Activated B cell treated with CpG ODN at 0.5 μM for 24 hours (primary cell): ENCODE measurements around the gene ZCCHC13. TPM values are rescaled to one million over a fixed set of nuclear protein-coding genes. Genes with fewer than 3 reads are reported as not detected.
"Not testable (repeated sequence)": the region's sequence is repeated elsewhere in the genome, so short reads cannot be mapped to it uniquely, and the experiment has no call there.

Experiments
- ATAC-seq: fragments of 200-7000 bp; cut with Tn5 transposase; one replicate; pipeline ENCODE4 v1.10.0; 2021; ENCODE audit warnings: low read depth, mild to moderate bottlenecking, moderate library complexity
- CTCF ChIA-PET: fragments of 350-600 bp; sonication (Branson Sonifier 250); formaldehyde crosslinking; loops from one replicate; lab custom pipeline; 2021; ENCODE audit warnings: antibody characterized with exemption; lab: Charles Lee
- POLR2A ChIA-PET: fragments of 350-600 bp; sonication (Branson Sonifier 250); formaldehyde crosslinking; loops from one replicate; lab custom pipeline; 2021; ENCODE audit warnings: antibody characterized with exemption; lab: Charles Lee
- DNase-seq: peaks from one replicate; pipeline ENCODE4 v3.0.0; 2022
- H3K27ac Mint-ChIP-seq: one replicate; pipeline ENCODE4 v1.8.0; 2020; ENCODE audit warnings: mixed read lengths
- H3K27me3 Mint-ChIP-seq: one replicate; pipeline ENCODE4 v1.8.0; 2021; ENCODE audit warnings: mixed read lengths
- H3K36me3 Mint-ChIP-seq: one replicate; pipeline ENCODE4 v1.8.0; 2021; ENCODE audit warnings: low read depth, mixed read lengths
- H3K4me1 Mint-ChIP-seq: one replicate; pipeline ENCODE4 v1.8.0; 2021; ENCODE audit warnings: mixed read lengths
- H3K4me3 Mint-ChIP-seq: one replicate; pipeline ENCODE4 v1.8.0; 2020; ENCODE audit warnings: mild to moderate bottlenecking, mixed read lengths
- H3K9me3 Mint-ChIP-seq: one replicate; pipeline ENCODE4 v1.8.0; 2020; ENCODE audit warnings: mixed read lengths
- CTCF ChIP-seq: fragments of 200-600 bp; IDR thresholded peaks from one replicate; pipeline ENCODE4 v1.8.0; 2022; ENCODE audit warnings: antibody characterized with exemption, mild to moderate bottlenecking
- intact Hi-C: fragments of 100-400 bp; cut with micrococcal nuclease; formaldehyde crosslinking; loops from one replicate; pipeline ENCODE4 v1.15.1; 2024
- total RNA-seq: library from RNA; stranded (reverse); gene quantifications from 2 replicates; pipeline ENCODE4 v1.2.3, GENCODE V29; 2022

ZCCHC13 gene
- not detected in 2 replicates for total RNA-seq

GRCh38 chrX:74304016-74304415 is at the start of gene ZCCHC13:
ZCCHC13 (plus strand) TSS chrX:74304180; CDS start chrX:74304267, 87 bp downstream.
- POLR2A ChIA-PET = no interaction called here
- CTCF ChIA-PET = no interaction called here
- H3K4me1 Mint-ChIP-seq = no peaks in the 10 kb centered on the region

DNA sequence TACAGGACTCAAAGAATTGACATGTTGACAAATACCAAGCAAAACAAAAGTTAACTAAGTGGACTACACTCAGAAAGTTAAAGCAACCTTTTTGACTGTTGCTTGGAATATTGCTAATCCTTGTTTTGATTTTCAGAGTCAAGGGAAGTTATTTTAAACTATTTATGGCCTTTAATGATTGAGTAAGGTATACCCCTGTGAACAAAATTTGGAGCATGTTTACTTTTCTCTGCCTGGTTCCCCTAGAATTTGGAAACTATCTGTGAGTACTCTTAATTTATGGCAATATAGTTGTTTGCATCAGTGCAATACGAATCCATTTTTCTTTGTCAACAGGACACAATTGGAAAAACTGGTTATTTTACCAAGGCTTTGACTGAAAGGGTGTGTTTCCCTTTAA is 45.9 kb upstream of the ZCCHC13 start:
- H3K4me1 Mint-ChIP-seq, H3K4me3 Mint-ChIP-seq, ATAC-seq, DNase-seq, CTCF ChIA-PET, H3K27ac Mint-ChIP-seq, H3K27me3 Mint-ChIP-seq, POLR2A ChIA-PET, intact Hi-C loops, H3K9me3 Mint-ChIP-seq: not testable (repeated sequence)
- peaks cover 56% of the 10 kb centered on the region for H3K36me3 Mint-ChIP-seq

More at GRCh38 chrX:74304016-74304415, at the start of gene ZCCHC13:
- DNase-seq (no peak), ATAC-seq (no peak)
- H3K36me3 Mint-ChIP-seq = no peaks in the 10 kb centered on the region
- TF ChIP-seq CTCF = no peak
- H3K4me3 Mint-ChIP-seq = no peak within 1 kb of the TSS
- no peaks in the 10 kb centered on the region for H3K9me3 Mint-ChIP-seq
- no peak within 1 kb of the TSS for H3K27ac Mint-ChIP-seq
- intact Hi-C loops = no loop called here
- peaks cover 2% of the 10 kb centered on the region for H3K27me3 Mint-ChIP-seq

GRCh38 chrX:74259885-74260491 is 44.0 kb upstream of the ZCCHC13 start:
- Mint-ChIP-seq H3K36me3 (peaks cover 50% of the 10 kb centered on the region), H3K4me3 (no peak overlapping the region), H3K4me1 (no peaks in the 10 kb centered on the region), H3K27ac (no peak overlapping the region), H3K27me3 (no peaks in the 10 kb centered on the region), H3K9me3 (no peaks in the 10 kb centered on the region)
- CTCF ChIA-PET = no interaction called here
- DNase-seq (no peak), ATAC-seq (no peak)
- TF ChIP-seq CTCF = no peak
- intact Hi-C loops = no loop called here
- POLR2A ChIA-PET = no interaction called here

GRCh38 chrX:74262452-74263209 is 41.3 kb upstream of the ZCCHC13 start:
- CTCF ChIA-PET = no interaction called here

GRCh38 chrX:74270393-74270792 is 33.6 kb upstream of the ZCCHC13 start:
- intact Hi-C loops = no loop called here
- POLR2A ChIA-PET = no interaction called here
- Mint-ChIP-seq H3K27ac (no peak overlapping the region), H3K27me3 (no peaks in the 10 kb centered on the region), H3K4me3 (no peak overlapping the region), H3K4me1 (no peaks in the 10 kb centered on the region), H3K36me3 (peaks cover 44% of the 10 kb centered on the region), H3K9me3 (no peaks in the 10 kb centered on the region)
- TF ChIP-seq CTCF = no peak
- DNase-seq (no peak), ATAC-seq (no peak)
- CTCF ChIA-PET = no interaction called here

More at GRCh38 chrX:74262452-74263209, 41.3 kb upstream of the ZCCHC13 start:
- peaks cover 38% of the 10 kb centered on the region for H3K36me3 Mint-ChIP-seq
- H3K27ac Mint-ChIP-seq = no peak overlapping the region
- no peak for TF ChIP-seq CTCF
- ATAC-seq = no peak
- no peaks in the 10 kb centered on the region for H3K4me1 Mint-ChIP-seq
- no peaks in the 10 kb centered on the region for H3K9me3 Mint-ChIP-seq
- H3K27me3 Mint-ChIP-seq = no peaks in the 10 kb centered on the region
- no peak overlapping the region for H3K4me3 Mint-ChIP-seq
- POLR2A ChIA-PET = no interaction called here
- no peak for DNase-seq
- intact Hi-C loops = no loop called here
